Measurements from ENCODE around the gene VPS39.

DNA sequence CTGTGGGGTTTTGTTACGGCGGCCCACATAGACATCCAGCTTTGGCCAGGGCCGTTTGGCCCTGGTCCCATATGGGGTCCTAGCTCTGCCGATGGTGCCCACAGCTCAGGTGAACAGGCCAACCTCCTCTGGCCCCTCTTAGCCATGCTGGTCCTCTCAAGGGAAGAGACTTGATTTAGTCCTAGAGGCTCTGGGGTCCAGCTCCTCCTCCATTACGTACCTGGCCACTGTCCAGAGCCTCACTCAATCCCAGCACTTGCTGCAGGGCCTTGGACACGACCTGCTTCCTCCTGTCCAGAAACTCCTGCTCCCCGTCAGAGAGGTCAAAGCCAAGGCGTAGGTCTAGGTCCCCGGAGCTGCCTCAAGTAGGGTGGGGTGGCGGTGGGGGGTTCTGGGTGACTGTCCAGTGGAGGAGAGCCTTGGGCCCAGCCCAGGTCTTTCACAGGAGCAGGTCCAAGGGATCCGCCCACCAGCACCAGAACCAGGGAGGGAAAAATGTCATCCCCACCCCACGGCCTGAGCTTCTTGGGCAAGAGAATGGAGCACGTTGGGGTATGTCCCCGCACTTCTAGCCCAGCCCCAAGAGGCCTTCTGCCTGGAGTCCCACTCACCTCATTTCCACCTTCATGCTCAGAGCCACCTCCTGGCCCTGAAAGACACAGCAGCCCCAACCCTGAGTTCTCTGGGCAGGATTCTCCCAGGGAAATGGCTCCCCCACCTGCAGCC, 58.4 kb downstream of the VPS39 start:
- TF ChIP-seq, protein P1, sequence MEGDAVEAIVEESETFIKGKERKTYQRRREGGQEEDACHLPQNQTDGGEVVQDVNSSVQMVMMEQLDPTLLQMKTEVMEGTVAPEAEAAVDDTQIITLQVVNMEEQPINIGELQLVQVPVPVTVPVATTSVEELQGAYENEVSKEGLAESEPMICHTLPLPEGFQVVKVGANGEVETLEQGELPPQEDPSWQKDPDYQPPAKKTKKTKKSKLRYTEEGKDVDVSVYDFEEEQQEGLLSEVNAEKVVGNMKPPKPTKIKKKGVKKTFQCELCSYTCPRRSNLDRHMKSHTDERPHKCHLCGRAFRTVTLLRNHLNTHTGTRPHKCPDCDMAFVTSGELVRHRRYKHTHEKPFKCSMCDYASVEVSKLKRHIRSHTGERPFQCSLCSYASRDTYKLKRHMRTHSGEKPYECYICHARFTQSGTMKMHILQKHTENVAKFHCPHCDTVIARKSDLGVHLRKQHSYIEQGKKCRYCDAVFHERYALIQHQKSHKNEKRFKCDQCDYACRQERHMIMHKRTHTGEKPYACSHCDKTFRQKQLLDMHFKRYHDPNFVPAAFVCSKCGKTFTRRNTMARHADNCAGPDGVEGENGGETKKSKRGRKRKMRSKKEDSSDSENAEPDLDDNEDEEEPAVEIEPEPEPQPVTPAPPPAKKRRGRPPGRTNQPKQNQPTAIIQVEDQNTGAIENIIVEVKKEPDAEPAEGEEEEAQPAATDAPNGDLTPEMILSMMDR (conservative IDR thresholded peaks at IDR 0.05; ENCODE audit: low read length) = no peak
- TF ChIP-seq EZH2phosphoT487 (IDR thresholded peaks at IDR 0.05; ENCODE audit: borderline replicate concordance) = no peak

All from Loucy (cell line).